Mucosa of stomach (tissue), 1 donor: ENCODE results near the gene LDLRAD4.

Experiments used
- H3K27me3 ChIP-seq: one replicate; pipeline ENCODE4 v1.7.0; 2013; ENCODE audit warnings: mild to moderate bottlenecking, low read length; ENCODE audit not compliant: control insufficient read depth, insufficient read depth
- H3K36me3 ChIP-seq: one replicate; pipeline ENCODE4 v1.7.0; 2013; ENCODE audit warnings: low read length; ENCODE audit not compliant: control insufficient read depth, insufficient read depth
- H3K4me1 ChIP-seq: one replicate; pipeline ENCODE4 v1.7.0; 2013; ENCODE audit warnings: mild to moderate bottlenecking, low read length; ENCODE audit not compliant: control insufficient read depth, insufficient read depth
- H3K4me3 ChIP-seq: one replicate; pipeline ENCODE4 v1.7.0; 2013; ENCODE audit warnings: low read length
- H3K9ac ChIP-seq: one replicate; pipeline ENCODE4 v1.7.0; 2013; ENCODE audit warnings: mild to moderate bottlenecking, low read length, moderate library complexity
- H3K9me3 ChIP-seq: one replicate; pipeline ENCODE4 v1.7.0; 2013; ENCODE audit warnings: mild to moderate bottlenecking, low read length, moderate library complexity; ENCODE audit not compliant: control insufficient read depth
- donor health status: Pancreatic carcinoma.

Gene LDLRAD4

GRCh38 chr18:13414521-13414920 lies 196.0 kb downstream of the LDLRAD4 start:
- no peaks in the 10 kb centered on the region for H3K36me3 ChIP-seq
- no peaks in the 10 kb centered on the region for H3K9me3 ChIP-seq
- no peak overlapping the region for H3K4me3 ChIP-seq
- H3K4me1 ChIP-seq, result peaks cover 12% of the 10 kb centered on the region
- no peak overlapping the region for H3K9ac ChIP-seq
- H3K27me3 ChIP-seq, result no peaks in the 10 kb centered on the region

GRCh38 chr18:13415736-13416135 lies 197.2 kb downstream of the LDLRAD4 start:
- Histone ChIP-seq H3K4me1 (peaks cover 8% of the 10 kb centered on the region), H3K4me3 (no peak overlapping the region), H3K27me3 (no peaks in the 10 kb centered on the region), H3K9me3 (no peaks in the 10 kb centered on the region), H3K9ac (no peak overlapping the region), H3K36me3 (no peaks in the 10 kb centered on the region)

- no peaks in the 10 kb centered on the region for H3K9me3 ChIP-seq
- peaks cover 8% of the 10 kb centered on the region for H3K4me1 ChIP-seq
- H3K9ac ChIP-seq, result no peak overlapping the region
- H3K27me3 ChIP-seq, result no peaks in the 10 kb centered on the region
- no peak overlapping the region for H3K4me3 ChIP-seq
- no peaks in the 10 kb centered on the region for H3K36me3 ChIP-seq
Measured at GRCh38 chr18:13416208-13416607, 197.6 kb downstream of the LDLRAD4 start.

GRCh38 chr18:13416848-13417247 lies 198.3 kb downstream of the LDLRAD4 start:
- H3K9ac ChIP-seq, result no peak overlapping the region
- no peaks in the 10 kb centered on the region for H3K9me3 ChIP-seq
- H3K4me1 ChIP-seq, result peaks cover 8% of the 10 kb centered on the region

GRCh38 chr18:13418013-13418710 lies 199.6 kb downstream of the LDLRAD4 start:
- Histone ChIP-seq H3K36me3 (no peaks in the 10 kb centered on the region), H3K27me3 (no peaks in the 10 kb centered on the region), H3K4me3 (no peak overlapping the region), H3K4me1 (peaks cover 8% of the 10 kb centered on the region), H3K9ac (no peak overlapping the region), H3K9me3 (no peaks in the 10 kb centered on the region)

More at GRCh38 chr18:13416848-13417247, 198.3 kb downstream of the LDLRAD4 start:
- H3K4me3 ChIP-seq, result no peak overlapping the region
- no peaks in the 10 kb centered on the region for H3K27me3 ChIP-seq
- H3K36me3 ChIP-seq, result no peaks in the 10 kb centered on the region

DNA sequence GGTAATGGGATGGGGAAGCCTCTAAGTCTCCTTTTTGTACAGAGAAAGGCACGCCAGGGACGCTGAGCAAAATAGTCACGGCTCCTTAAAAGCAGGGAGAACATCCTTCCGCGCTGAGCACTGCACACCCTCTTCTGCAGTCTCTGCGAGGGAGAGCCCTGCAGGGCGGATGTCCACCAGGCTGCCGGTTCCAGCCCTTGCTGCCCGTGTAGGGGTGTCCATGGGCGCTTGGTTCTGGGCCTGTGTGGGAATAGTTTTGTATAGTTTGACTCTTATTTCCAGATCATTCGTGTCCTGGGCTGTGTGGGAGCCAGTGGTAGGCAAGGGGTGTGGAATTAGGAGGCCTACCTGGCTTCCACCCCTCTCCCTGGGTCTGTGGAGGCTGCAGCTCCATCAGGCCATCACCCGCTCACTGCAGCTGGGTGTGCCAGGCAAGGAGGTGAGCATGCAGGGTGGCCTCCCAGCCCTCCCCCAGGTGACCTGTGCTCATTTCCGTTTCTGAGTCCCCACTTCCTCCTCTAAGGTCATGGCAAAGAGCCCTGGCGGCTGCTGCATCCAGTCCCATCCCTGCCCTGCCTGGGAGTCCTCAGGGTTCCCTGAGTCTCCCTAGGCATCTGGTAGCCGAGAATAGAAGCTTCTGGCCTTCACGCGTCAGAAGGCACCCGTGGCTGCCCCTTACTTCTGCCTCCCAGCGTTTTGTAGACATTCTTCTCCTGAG lies 202.6 kb downstream of the LDLRAD4 start:
- Histone ChIP-seq H3K4me1 (peaks cover 18% of the 10 kb centered on the region), H3K27me3 (no peaks in the 10 kb centered on the region), H3K9me3 (no peaks in the 10 kb centered on the region), H3K9ac (no peak overlapping the region), H3K4me3 (no peak overlapping the region), H3K36me3 (no peaks in the 10 kb centered on the region)

GRCh38 chr18:13422541-13423147 lies 204.1 kb downstream of the LDLRAD4 start:
- Histone ChIP-seq H3K4me1 (peaks cover 23% of the 10 kb centered on the region), H3K4me3 (no peak overlapping the region), H3K9me3 (no peaks in the 10 kb centered on the region), H3K36me3 (no peaks in the 10 kb centered on the region), H3K9ac (no peak overlapping the region), H3K27me3 (no peaks in the 10 kb centered on the region)

GRCh38 chr18:13423352-13423751 lies 204.8 kb downstream of the LDLRAD4 start:
- Histone ChIP-seq H3K27me3 (no peaks in the 10 kb centered on the region), H3K4me1 (peaks cover 16% of the 10 kb centered on the region), H3K9ac (no peak overlapping the region), H3K4me3 (no peak overlapping the region), H3K9me3 (no peaks in the 10 kb centered on the region), H3K36me3 (no peaks in the 10 kb centered on the region)

GRCh38 chr18:13424363-13424762 lies 205.8 kb downstream of the LDLRAD4 start:
- peaks cover 15% of the 10 kb centered on the region for H3K4me1 ChIP-seq
- no peak overlapping the region for H3K9ac ChIP-seq
- no peak overlapping the region for H3K4me3 ChIP-seq
- no peaks in the 10 kb centered on the region for H3K36me3 ChIP-seq
- no peaks in the 10 kb centered on the region for H3K9me3 ChIP-seq
- no peaks in the 10 kb centered on the region for H3K27me3 ChIP-seq

DNA sequence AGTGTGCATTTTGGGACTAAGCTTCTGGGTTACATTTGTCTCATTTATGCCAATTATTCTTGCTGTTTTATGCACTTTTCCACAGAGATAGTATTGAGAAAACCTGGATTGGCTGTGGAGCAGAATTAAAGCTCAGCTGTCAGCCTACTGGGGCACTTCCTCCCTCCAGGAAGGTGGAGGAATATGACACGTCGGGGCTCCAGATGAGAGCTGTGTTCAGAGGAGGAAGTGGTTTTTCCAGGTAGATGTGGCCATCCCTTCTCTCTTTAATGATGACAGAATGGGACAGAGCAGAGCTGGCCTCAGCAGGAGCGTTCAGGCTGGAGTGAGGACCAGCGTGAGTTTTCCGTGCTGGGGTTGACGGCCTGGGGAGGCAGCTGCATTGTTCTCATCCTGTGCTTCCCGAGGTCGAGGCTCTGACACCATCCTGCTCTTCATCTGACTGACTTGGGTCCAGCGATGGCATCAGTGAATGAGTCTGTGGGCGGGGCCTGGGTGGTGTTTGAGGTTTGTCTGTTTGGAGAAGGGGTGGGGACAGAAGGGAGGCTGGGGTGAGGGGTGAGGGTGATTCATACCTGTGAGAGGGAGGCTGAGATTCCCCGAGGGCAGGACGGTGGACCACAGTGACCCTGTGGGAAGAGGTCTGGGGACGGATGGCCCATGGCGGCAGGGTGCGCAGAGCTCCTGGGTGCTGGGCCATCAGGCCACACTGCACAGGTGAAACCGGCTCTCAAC lies 207.0 kb downstream of the LDLRAD4 start:
- H3K9me3 ChIP-seq, result no peaks in the 10 kb centered on the region
- no peaks in the 10 kb centered on the region for H3K27me3 ChIP-seq
- no peak overlapping the region for H3K9ac ChIP-seq
- H3K4me1 ChIP-seq, result peaks cover 15% of the 10 kb centered on the region
- no peaks in the 10 kb centered on the region for H3K36me3 ChIP-seq
- no peak overlapping the region for H3K4me3 ChIP-seq

DNA sequence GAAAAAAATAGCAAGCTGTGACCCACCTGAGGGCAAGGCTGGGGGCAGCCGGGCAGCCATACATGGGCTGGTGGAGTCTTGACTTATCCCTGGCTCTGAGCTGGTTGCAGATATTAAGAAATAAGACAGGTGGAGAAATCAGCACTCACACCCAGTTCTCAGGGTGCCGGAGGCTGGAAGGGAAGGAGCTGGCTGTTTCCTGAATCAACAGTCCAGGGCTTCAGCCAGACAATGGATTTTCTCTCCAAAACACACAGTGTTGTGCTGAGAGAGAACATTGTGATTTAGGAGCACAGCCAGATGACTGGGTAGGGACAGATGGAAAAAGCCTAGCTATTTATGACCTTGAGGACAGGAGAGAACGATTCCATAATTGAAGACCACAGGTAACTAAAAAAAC lies 208.8 kb downstream of the LDLRAD4 start:
- Histone ChIP-seq H3K9me3 (no peaks in the 10 kb centered on the region), H3K4me1 (peaks cover 15% of the 10 kb centered on the region), H3K36me3 (no peaks in the 10 kb centered on the region), H3K9ac (no peak overlapping the region), H3K27me3 (no peaks in the 10 kb centered on the region), H3K4me3 (no peak overlapping the region)

DNA sequence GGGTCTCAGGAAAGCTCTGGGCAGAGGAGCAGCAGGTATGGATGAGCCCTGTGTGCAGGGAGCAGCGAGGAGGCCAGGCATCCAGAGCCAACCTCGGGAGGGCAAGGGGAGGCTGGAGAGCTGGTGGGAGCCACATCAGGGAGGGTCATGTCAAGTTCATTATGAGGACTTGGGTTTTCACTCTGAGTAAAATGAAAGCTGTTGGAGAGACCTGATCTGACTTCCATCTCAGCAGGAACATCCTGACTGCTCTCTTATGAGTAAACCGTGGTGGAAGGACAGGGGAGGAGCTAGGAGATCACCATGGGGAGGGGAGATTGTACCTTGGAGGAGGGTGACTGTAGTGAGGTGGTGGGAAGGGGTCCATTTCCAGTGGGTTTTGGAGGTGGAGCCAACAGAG lies 209.8 kb downstream of the LDLRAD4 start:
- no peak overlapping the region for H3K4me3 ChIP-seq
- no peak overlapping the region for H3K9ac ChIP-seq
- H3K36me3 ChIP-seq, result no peaks in the 10 kb centered on the region
- H3K27me3 ChIP-seq, result no peaks in the 10 kb centered on the region
- peaks cover 15% of the 10 kb centered on the region for H3K4me1 ChIP-seq
- H3K9me3 ChIP-seq, result no peaks in the 10 kb centered on the region
